ENCODE measurements around the gene PISD. TPM values are rescaled to one million over a fixed set of nuclear protein-coding genes. Genes with fewer than 3 reads are reported as not detected.

Gene PISD
- total and polyA plus RNA-seq, 12 donors = 15.5 to 30.0 (median 18.7) TPM

- WGBS, 2 donors = 94 to 95% methylated on average over 14 of the region's 14 CpGs
- H3K4me3 ChIP-seq = no peak overlapping the region
- peaks cover 0 to 80% (median 22%) of the 10 kb centered on the region in 9 donors for H3K36me3 ChIP-seq
- ATAC-seq (no peak), DNase-seq (no peak)
- H3K4me1 ChIP-seq = peaks cover 5 to 25% (median 20%) of the 10 kb centered on the region in 9 donors
- no peak for TF ChIP-seq CTCF (IDR thresholded peaks at IDR 0.05)
- no peaks in the 10 kb centered on the region for H3K9me3 ChIP-seq
- intact Hi-C loops (cut with DNase I) = no loop called here
- no peak overlapping the region for H3K27ac ChIP-seq
- H3K27me3 ChIP-seq = no peaks in the 10 kb centered on the region
These were observed 42.3 kb downstream of the PISD start for GRCh38 chr22:31619611-31620300.

GRCh38 chr22:31618471-31619176, 43.4 kb downstream of the PISD start:
- no peaks in the 10 kb centered on the region for H3K27me3 ChIP-seq
- DNase-seq (no peak), ATAC-seq (no peak)
- no peaks in the 10 kb centered on the region for H3K9me3 ChIP-seq
- 80 to 88% methylated on average over 5 of the region's 5 CpGs for WGBS, 2 donors
- TF ChIP-seq CTCF (IDR thresholded peaks at IDR 0.05) = no peak
- intact Hi-C loops (cut with DNase I) = no loop called here
- peaks cover 5 to 33% (median 28%) of the 10 kb centered on the region in 9 donors for H3K4me1 ChIP-seq
- H3K4me3 ChIP-seq = no peak overlapping the region
- no peak overlapping the region for H3K27ac ChIP-seq
- H3K36me3 ChIP-seq = peaks cover 0 to 71% (median 22%) of the 10 kb centered on the region in 9 donors

- Histone ChIP-seq H3K4me3 (no peak overlapping the region), H3K4me1 (peaks cover 5 to 36% (median 28%) of the 10 kb centered on the region in 9 donors), H3K27me3 (no peaks in the 10 kb centered on the region), H3K36me3 (peaks cover 0 to 69% (median 22%) of the 10 kb centered on the region in 9 donors), H3K9me3 (no peaks in the 10 kb centered on the region), H3K27ac (no peak overlapping the region)
- WGBS, 2 donors = 92 to 95% methylated on average over 17 of the region's 17 CpGs
- DNase-seq = no peak
- TF ChIP-seq CTCF (IDR thresholded peaks at IDR 0.05) = no peak
- ATAC-seq = no peak
- intact Hi-C loops (cut with DNase I) = no loop called here
These were observed 44.0 kb downstream of the PISD start for GRCh38 chr22:31618057-31618456.

GRCh38 chr22:31616315-31616980, 45.6 kb downstream of the PISD start:
- ATAC-seq (peak in 4 of 8 donors; percentile 2 to 12 (median 4)), DNase-seq (no peak)
- Histone ChIP-seq H3K9me3 (no peaks in the 10 kb centered on the region), H3K36me3 (peaks cover 0 to 58% (median 20%) of the 10 kb centered on the region in 9 donors), H3K27me3 (no peaks in the 10 kb centered on the region), H3K4me1 (peaks cover 5 to 36% (median 28%) of the 10 kb centered on the region in 9 donors), H3K27ac (peak overlapping the region in 4 of 10 donors; percentile 9 to 65 (median 41)), H3K4me3 (no peak overlapping the region)
- TF ChIP-seq CTCF (IDR thresholded peaks at IDR 0.05) = no peak
- intact Hi-C loops (cut with DNase I) = no loop called here
- WGBS, 2 donors = 84 to 86% methylated on average over 9 of the region's 9 CpGs
